WTC11 (cell line): Measurements from ENCODE around the gene GRB10. TPM values are rescaled to one million over a fixed set of nuclear protein-coding genes. Genes with fewer than 3 reads are reported as not detected.

Experiments
- ATAC-seq: fragments of 200-7000 bp; cut with Tn5 transposase; 2 replicates; pipeline ENCODE4 v1.10.0; 2021; ENCODE audit warnings: mild to moderate bottlenecking, moderate library complexity
- CTCF ChIA-PET: fragments of 300-600 bp; sonication (Branson Sonifier 250); formaldehyde crosslinking; loops from one replicate; lab custom pipeline; 2021; ENCODE audit warnings: antibody characterized with exemption; lab: Charles Lee
- POLR2A ChIA-PET: fragments of 350-600 bp; sonication (Branson Sonifier 250); formaldehyde crosslinking; loops from one replicate; lab custom pipeline; 2021; ENCODE audit warnings: antibody characterized with exemption; lab: Charles Lee
- DNase-seq: peaks from one replicate; pipeline ENCODE4 v3.0.0; 2021; ENCODE audit warnings: low spot score
- H3K27ac Mint-ChIP-seq: 2 replicates; pipeline ENCODE4 v1.8.0; 2021; ENCODE audit warnings: mixed read lengths
- H3K27me3 Mint-ChIP-seq: 2 replicates; pipeline ENCODE4 v1.8.0; 2021; ENCODE audit warnings: low read depth, mild to moderate bottlenecking, moderate library complexity, mixed read lengths
- H3K36me3 Mint-ChIP-seq: 2 replicates; pipeline ENCODE4 v1.8.0; 2021; ENCODE audit warnings: mixed read lengths
- H3K4me1 Mint-ChIP-seq: 2 replicates; pipeline ENCODE4 v1.8.0; 2022; ENCODE audit warnings: mixed read lengths
- H3K4me3 Mint-ChIP-seq: 2 replicates; pipeline ENCODE4 v1.8.0; 2021; ENCODE audit warnings: mild to moderate bottlenecking, moderate library complexity, mixed read lengths
- H3K9me3 Mint-ChIP-seq: 2 replicates; pipeline ENCODE4 v1.8.0; 2021; ENCODE audit warnings: mixed read lengths
- AR ChIP-seq: fragments of 250-450 bp; sonication (Bioruptor Pico); IDR thresholded peaks from 2 replicates; pipeline ENCODE4 v1.9.0; 2021; ENCODE audit warnings: mild to moderate bottlenecking
- CREM ChIP-seq: sonication (generic); formaldehyde crosslinking; IDR thresholded peaks from 2 replicates; pipeline ENCODE4 v1.8.1; 2022; ENCODE audit warnings: mild to moderate bottlenecking, missing genetic modification reagents, moderate library complexity
- E2F1 ChIP-seq: sonication (generic); formaldehyde crosslinking; IDR thresholded peaks from 2 replicates; pipeline ENCODE4 v1.8.0; 2022; ENCODE audit warnings: mild to moderate bottlenecking, missing genetic modification reagents
- E2F5 ChIP-seq: sonication (generic); formaldehyde crosslinking; IDR thresholded peaks from 2 replicates; pipeline ENCODE4 v1.8.1; 2022; ENCODE audit warnings: mild to moderate bottlenecking, moderate library complexity, missing genetic modification reagents
- FOXP4 ChIP-seq: sonication (generic); formaldehyde crosslinking; IDR thresholded peaks from 2 replicates; pipeline ENCODE4 v1.8.0; 2022; ENCODE audit warnings: mild to moderate bottlenecking, missing genetic modification reagents
- GABPB1 ChIP-seq: sonication (generic); formaldehyde crosslinking; IDR thresholded peaks from 2 replicates; pipeline ENCODE4 v1.8.1; 2023; ENCODE audit warnings: mild to moderate bottlenecking, missing genetic modification reagents
- GRHL2 ChIP-seq: fragments of 250-450 bp; sonication (Bioruptor Pico); IDR thresholded peaks from 2 replicates; pipeline ENCODE4 v1.8.0; 2022; ENCODE audit warnings: mild to moderate bottlenecking, moderate library complexity; ENCODE audit not compliant: insufficient replicate concordance, severe bottlenecking
- MYBL2 ChIP-seq: sonication (generic); formaldehyde crosslinking; IDR thresholded peaks from 2 replicates; pipeline ENCODE4 v1.8.1; 2023; ENCODE audit warnings: mild to moderate bottlenecking, moderate library complexity, missing genetic modification reagents
- RELA ChIP-seq: sonication (generic); formaldehyde crosslinking; IDR thresholded peaks from 2 replicates; pipeline ENCODE4 v1.8.1; 2022; ENCODE audit warnings: missing genetic modification reagents, mild to moderate bottlenecking, borderline replicate concordance
- SMAD4 ChIP-seq: sonication (generic); formaldehyde crosslinking; IDR thresholded peaks from 2 replicates; pipeline ENCODE4 v1.8.0; 2022; ENCODE audit warnings: mild to moderate bottlenecking, missing genetic modification reagents
- TEAD1 ChIP-seq: sonication (generic); formaldehyde crosslinking; IDR thresholded peaks from 2 replicates; pipeline ENCODE4 v1.8.0; 2022; ENCODE audit warnings: mild to moderate bottlenecking, missing genetic modification reagents
- TP53 ChIP-seq: sonication (generic); formaldehyde crosslinking; IDR thresholded peaks from 2 replicates; pipeline ENCODE4 v1.8.1; 2023; ENCODE audit warnings: mild to moderate bottlenecking, missing genetic modification reagents
- USF1 ChIP-seq: sonication (generic); formaldehyde crosslinking; IDR thresholded peaks from 2 replicates; pipeline ENCODE4 v1.8.0; 2022; ENCODE audit warnings: mild to moderate bottlenecking, missing genetic modification reagents
- ZNF121 ChIP-seq: sonication (generic); formaldehyde crosslinking; IDR thresholded peaks from 2 replicates; pipeline ENCODE4 v1.8.0; 2023; ENCODE audit warnings: missing genetic modification reagents
- ZNF396 ChIP-seq: fragments of 250-450 bp; sonication (Bioruptor Pico); IDR thresholded peaks from 2 replicates; pipeline ENCODE4 v1.8.0; 2021; ENCODE audit warnings: mild to moderate bottlenecking, moderate library complexity, borderline replicate concordance
- total RNA-seq: library from RNA; stranded (reverse); gene quantifications from 3 replicates; pipeline ENCODE4 v1.2.3, GENCODE V29; 2021
- TF ChIP-seq, protein P1 (sequence below): sonication (generic); formaldehyde crosslinking; IDR thresholded peaks from 2 replicates; pipeline ENCODE4 v1.8.1; 2023; ENCODE audit warnings: mild to moderate bottlenecking, moderate library complexity, missing genetic modification reagents
- TF ChIP-seq, protein P2 (sequence below): sonication (generic); formaldehyde crosslinking; IDR thresholded peaks from 2 replicates; pipeline ENCODE4 v1.8.1; 2022; ENCODE audit warnings: low read depth, missing genetic modification reagents, borderline replicate concordance
- TF ChIP-seq, protein P3 (sequence below): fragments of 250-450 bp; sonication (Bioruptor Pico); conservative IDR thresholded peaks from 2 replicates; pipeline ENCODE4 v1.9.0; 2021; ENCODE audit warnings: mild to moderate bottlenecking

Gene GRB10
- total RNA-seq, 1 experiment from 2014 or later = 103 TPM

- peaks cover 39% of the 10 kb centered on the region for H3K4me1 Mint-ChIP-seq
- ATAC-seq = no peak
Measured at GRCh38 chr7:50761713-50762112, 21.0 kb downstream of the GRB10 start.

More at GRCh38 chr7:50761713-50762112, 21.0 kb downstream of the GRB10 start:
- peaks cover 15% of the 10 kb centered on the region for H3K9me3 Mint-ChIP-seq
- no peaks in the 10 kb centered on the region for H3K27me3 Mint-ChIP-seq
- peak overlapping the region; percentile 54; the same call in 1 of the 2 replicates for H3K27ac Mint-ChIP-seq
- H3K36me3 Mint-ChIP-seq = peaks cover 20% of the 10 kb centered on the region
- TF ChIP-seq ZNF121 (CRISPR knock-in tag) (no peak), USF1 (CRISPR knock-in tag) (no peak), GABPB1 (no peak), AR (CRISPR knock-in tag) (no peak), ZNF396 (CRISPR knock-in tag) (no peak), TEAD1 (CRISPR knock-in tag) (no peak), E2F5 (CRISPR knock-in tag) (no peak), MYBL2 (CRISPR knock-in tag) (no peak), SMAD4 (no peak), CREM (CRISPR knock-in tag) (no peak), E2F1 (CRISPR knock-in tag) (no peak), FOXP4 (CRISPR knock-in tag) (no peak), TP53 (CRISPR knock-in tag) (no peak), GRHL2 (CRISPR knock-in tag) (no peak), RELA (CRISPR knock-in tag) (no peak)
- TF ChIP-seq, protein P1, sequence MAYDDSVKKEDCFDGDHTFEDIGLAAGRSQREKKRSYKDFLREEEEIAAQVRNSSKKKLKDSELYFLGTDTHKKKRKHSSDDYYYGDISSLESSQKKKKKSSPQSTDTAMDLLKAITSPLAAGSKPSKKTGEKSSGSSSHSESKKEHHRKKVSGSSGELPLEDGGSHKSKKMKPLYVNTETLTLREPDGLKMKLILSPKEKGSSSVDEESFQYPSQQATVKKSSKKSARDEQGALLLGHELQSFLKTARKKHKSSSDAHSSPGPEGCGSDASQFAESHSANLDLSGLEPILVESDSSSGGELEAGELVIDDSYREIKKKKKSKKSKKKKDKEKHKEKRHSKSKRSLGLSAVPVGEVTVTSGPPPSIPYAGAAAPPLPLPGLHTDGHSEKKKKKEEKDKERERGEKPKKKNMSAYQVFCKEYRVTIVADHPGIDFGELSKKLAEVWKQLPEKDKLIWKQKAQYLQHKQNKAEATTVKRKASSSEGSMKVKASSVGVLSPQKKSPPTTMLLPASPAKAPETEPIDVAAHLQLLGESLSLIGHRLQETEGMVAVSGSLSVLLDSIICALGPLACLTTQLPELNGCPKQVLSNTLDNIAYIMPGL (CRISPR knock-in tag) = no peak
- TF ChIP-seq, protein P2, sequence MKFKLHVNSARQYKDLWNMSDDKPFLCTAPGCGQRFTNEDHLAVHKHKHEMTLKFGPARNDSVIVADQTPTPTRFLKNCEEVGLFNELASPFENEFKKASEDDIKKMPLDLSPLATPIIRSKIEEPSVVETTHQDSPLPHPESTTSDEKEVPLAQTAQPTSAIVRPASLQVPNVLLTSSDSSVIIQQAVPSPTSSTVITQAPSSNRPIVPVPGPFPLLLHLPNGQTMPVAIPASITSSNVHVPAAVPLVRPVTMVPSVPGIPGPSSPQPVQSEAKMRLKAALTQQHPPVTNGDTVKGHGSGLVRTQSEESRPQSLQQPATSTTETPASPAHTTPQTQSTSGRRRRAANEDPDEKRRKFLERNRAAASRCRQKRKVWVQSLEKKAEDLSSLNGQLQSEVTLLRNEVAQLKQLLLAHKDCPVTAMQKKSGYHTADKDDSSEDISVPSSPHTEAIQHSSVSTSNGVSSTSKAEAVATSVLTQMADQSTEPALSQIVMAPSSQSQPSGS (CRISPR knock-in tag) = no peak
- TF ChIP-seq, protein P3, sequence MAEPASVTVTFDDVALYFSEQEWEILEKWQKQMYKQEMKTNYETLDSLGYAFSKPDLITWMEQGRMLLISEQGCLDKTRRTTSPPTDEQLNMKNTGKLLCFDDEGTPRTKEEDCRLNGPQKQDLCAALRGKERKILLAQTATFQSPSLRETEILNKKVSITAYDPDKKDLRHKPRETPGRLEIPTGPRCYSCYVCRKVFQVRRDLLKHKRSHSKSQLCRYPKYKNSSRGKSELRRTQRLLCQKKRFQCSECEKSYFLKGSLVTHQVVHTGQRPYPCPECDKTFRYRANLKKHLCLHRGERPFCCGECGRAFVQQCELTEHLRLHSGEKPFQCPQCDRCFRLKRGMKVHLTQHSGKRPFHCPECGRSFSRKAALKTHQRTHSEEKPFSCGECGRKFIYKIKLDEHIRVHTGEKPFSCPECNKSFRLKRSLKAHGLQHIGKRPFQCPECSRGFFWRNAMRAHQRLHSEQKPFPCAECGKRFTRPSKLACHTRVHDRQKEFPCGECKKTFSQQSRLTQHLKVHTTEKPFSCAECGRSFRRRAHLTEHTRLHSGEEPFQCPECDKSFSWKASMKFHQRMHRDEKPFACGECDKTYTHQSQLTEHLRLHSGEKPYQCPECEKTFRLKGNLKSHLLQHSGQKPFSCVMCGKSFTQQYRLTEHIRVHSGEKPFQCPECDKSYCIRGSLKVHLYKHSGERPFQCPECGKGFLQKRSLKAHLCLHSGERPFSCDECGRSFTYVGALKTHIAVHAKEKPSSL (CRISPR knock-in tag) = no peak
- no peak for DNase-seq
- ChIA-PET CTCF (no interaction called here), POLR2A (no interaction called here)
- no peak overlapping the region for H3K4me3 Mint-ChIP-seq
